WTC11 (cell line): Measurements from ENCODE around the gene AK2. TPM values are rescaled to one million over a fixed set of nuclear protein-coding genes. Genes with fewer than 3 reads are reported as not detected.

Experiments used
- ATAC-seq: fragments of 200-7000 bp; cut with Tn5 transposase; 2 replicates; pipeline ENCODE4 v1.10.0; 2021; ENCODE audit warnings: mild to moderate bottlenecking, moderate library complexity
- CTCF ChIA-PET: fragments of 300-600 bp; sonication (Branson Sonifier 250); formaldehyde crosslinking; loops from one replicate; lab custom pipeline; 2021; ENCODE audit warnings: antibody characterized with exemption; lab: Charles Lee
- POLR2A ChIA-PET: fragments of 350-600 bp; sonication (Branson Sonifier 250); formaldehyde crosslinking; loops from one replicate; lab custom pipeline; 2021; ENCODE audit warnings: antibody characterized with exemption; lab: Charles Lee
- DNase-seq: peaks from one replicate; pipeline ENCODE4 v3.0.0; 2021; ENCODE audit warnings: low spot score
- H3K27ac Mint-ChIP-seq: 2 replicates; pipeline ENCODE4 v1.8.0; 2021; ENCODE audit warnings: mixed read lengths
- H3K27me3 Mint-ChIP-seq: 2 replicates; pipeline ENCODE4 v1.8.0; 2021; ENCODE audit warnings: low read depth, mild to moderate bottlenecking, moderate library complexity, mixed read lengths
- H3K36me3 Mint-ChIP-seq: 2 replicates; pipeline ENCODE4 v1.8.0; 2021; ENCODE audit warnings: mixed read lengths
- H3K4me1 Mint-ChIP-seq: 2 replicates; pipeline ENCODE4 v1.8.0; 2022; ENCODE audit warnings: mixed read lengths
- H3K4me3 Mint-ChIP-seq: 2 replicates; pipeline ENCODE4 v1.8.0; 2021; ENCODE audit warnings: mild to moderate bottlenecking, moderate library complexity, mixed read lengths
- H3K9me3 Mint-ChIP-seq: 2 replicates; pipeline ENCODE4 v1.8.0; 2021; ENCODE audit warnings: mixed read lengths
- E2F4 ChIP-seq: sonication (generic); formaldehyde crosslinking; IDR thresholded peaks from 2 replicates; pipeline ENCODE4 v1.8.1; 2022; ENCODE audit warnings: low read depth, mild to moderate bottlenecking, moderate library complexity, missing genetic modification reagents, borderline replicate concordance
- ESRRA ChIP-seq: sonication (generic); formaldehyde crosslinking; IDR thresholded peaks from 2 replicates; pipeline ENCODE4 v1.8.1; 2022; ENCODE audit warnings: mild to moderate bottlenecking, missing genetic modification reagents, borderline replicate concordance
- FOXK1 ChIP-seq: sonication (generic); formaldehyde crosslinking; IDR thresholded peaks from 2 replicates; pipeline ENCODE4 v1.8.0; 2022; ENCODE audit warnings: mild to moderate bottlenecking, moderate library complexity, missing genetic modification reagents
- GRHL2 ChIP-seq: fragments of 250-450 bp; sonication (Bioruptor Pico); IDR thresholded peaks from 2 replicates; pipeline ENCODE4 v1.8.0; 2022; ENCODE audit warnings: mild to moderate bottlenecking, moderate library complexity; ENCODE audit not compliant: insufficient replicate concordance, severe bottlenecking
- IRF1 ChIP-seq: sonication (generic); formaldehyde crosslinking; IDR thresholded peaks from 2 replicates; pipeline ENCODE4 v1.8.0; 2023; ENCODE audit warnings: missing genetic modification reagents
- RELA ChIP-seq: sonication (generic); formaldehyde crosslinking; IDR thresholded peaks from 2 replicates; pipeline ENCODE4 v1.8.1; 2022; ENCODE audit warnings: missing genetic modification reagents, mild to moderate bottlenecking, borderline replicate concordance
- ZNF232 ChIP-seq: sonication (generic); formaldehyde crosslinking; IDR thresholded peaks from 2 replicates; pipeline ENCODE4 v1.8.0; 2022; ENCODE audit warnings: mild to moderate bottlenecking, missing genetic modification reagents
- ZNF425 ChIP-seq: fragments of 250-450 bp; sonication (Bioruptor Pico); conservative IDR thresholded peaks from 2 replicates; pipeline ENCODE4 v1.9.0; 2021; ENCODE audit warnings: mild to moderate bottlenecking
- total RNA-seq: library from RNA; stranded (reverse); gene quantifications from 3 replicates; pipeline ENCODE4 v1.2.3, GENCODE V29; 2021
- TF ChIP-seq, protein P1 (sequence below): sonication (generic); formaldehyde crosslinking; IDR thresholded peaks from 2 replicates; pipeline ENCODE4 v1.8.1; 2023; ENCODE audit warnings: mild to moderate bottlenecking, missing genetic modification reagents, borderline replicate concordance
- TF ChIP-seq, protein P2 (sequence below): fragments of 250-450 bp; sonication (Bioruptor Pico); IDR thresholded peaks from 2 replicates; pipeline ENCODE4 v1.9.0; 2021; ENCODE audit warnings: mild to moderate bottlenecking, borderline replicate concordance

The AK2 gene
- total RNA-seq, 1 experiment from 2014 or later = 124 TPM

DNA sequence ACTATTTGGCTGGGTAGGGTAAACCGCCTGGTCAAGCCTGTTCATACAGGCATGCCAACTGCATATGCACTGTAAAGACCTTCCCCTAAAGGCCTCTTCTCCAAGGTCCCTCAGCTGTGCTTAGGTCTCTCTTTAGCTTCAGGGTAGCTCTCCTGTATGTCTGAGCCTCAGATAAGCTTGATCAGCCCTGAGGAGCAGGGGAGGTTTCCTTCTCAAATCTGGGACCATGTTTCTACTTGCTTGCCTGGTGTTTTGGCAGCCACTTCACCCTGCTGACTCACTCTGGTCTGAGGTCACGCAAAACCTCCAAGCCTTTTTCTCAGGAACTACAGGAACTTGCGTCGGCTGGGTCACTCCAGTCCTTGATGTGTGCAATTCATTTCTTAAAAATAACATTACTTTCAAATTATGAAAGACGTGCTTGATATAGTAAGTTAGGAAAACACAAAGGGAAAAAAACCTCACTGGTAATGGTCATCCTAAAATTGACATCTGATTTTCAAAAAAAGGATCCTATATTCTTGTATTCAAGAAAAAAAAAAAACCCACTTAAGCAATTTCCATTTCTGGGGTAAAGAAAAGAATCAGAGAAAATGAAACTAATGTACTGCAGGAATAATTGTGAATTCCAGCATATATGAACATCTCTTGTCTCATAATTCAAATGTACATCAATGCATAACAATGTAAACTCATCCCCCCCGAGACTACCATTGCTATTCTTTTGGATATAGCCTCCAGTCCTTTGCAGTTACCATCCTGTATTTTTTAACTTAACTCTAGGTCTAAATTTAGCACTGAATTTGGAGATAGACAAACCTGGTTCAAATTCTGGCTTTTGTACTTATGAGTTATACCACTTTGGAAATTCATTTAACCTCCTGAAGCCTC is 47.3 kb downstream of the AK2 start:
- Mint-ChIP-seq H3K4me3 (no peak overlapping the region), H3K27ac (no peak overlapping the region; the same call in 1 of the 2 replicates), H3K4me1 (peaks cover 29% of the 10 kb centered on the region), H3K27me3 (no peaks in the 10 kb centered on the region; the same call in none of the 2 replicates), H3K9me3 (no peaks in the 10 kb centered on the region), H3K36me3 (no peaks in the 10 kb centered on the region)
- ATAC-seq = no peak
- TF ChIP-seq ZNF232 (CRISPR knock-in tag) = no peak
- TF ChIP-seq ESRRA (CRISPR knock-in tag) = no peak
- TF ChIP-seq FOXK1 = no peak
- TF ChIP-seq, protein P1, sequence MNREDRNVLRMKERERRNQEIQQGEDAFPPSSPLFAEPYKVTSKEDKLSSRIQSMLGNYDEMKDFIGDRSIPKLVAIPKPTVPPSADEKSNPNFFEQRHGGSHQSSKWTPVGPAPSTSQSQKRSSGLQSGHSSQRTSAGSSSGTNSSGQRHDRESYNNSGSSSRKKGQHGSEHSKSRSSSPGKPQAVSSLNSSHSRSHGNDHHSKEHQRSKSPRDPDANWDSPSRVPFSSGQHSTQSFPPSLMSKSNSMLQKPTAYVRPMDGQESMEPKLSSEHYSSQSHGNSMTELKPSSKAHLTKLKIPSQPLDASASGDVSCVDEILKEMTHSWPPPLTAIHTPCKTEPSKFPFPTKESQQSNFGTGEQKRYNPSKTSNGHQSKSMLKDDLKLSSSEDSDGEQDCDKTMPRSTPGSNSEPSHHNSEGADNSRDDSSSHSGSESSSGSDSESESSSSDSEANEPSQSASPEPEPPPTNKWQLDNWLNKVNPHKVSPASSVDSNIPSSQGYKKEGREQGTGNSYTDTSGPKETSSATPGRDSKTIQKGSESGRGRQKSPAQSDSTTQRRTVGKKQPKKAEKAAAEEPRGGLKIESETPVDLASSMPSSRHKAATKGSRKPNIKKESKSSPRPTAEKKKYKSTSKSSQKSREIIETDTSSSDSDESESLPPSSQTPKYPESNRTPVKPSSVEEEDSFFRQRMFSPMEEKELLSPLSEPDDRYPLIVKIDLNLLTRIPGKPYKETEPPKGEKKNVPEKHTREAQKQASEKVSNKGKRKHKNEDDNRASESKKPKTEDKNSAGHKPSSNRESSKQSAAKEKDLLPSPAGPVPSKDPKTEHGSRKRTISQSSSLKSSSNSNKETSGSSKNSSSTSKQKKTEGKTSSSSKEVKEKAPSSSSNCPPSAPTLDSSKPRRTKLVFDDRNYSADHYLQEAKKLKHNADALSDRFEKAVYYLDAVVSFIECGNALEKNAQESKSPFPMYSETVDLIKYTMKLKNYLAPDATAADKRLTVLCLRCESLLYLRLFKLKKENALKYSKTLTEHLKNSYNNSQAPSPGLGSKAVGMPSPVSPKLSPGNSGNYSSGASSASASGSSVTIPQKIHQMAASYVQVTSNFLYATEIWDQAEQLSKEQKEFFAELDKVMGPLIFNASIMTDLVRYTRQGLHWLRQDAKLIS (CRISPR knock-in tag) = no peak
- no peak for TF ChIP-seq ZNF425 (CRISPR knock-in tag)
- ChIA-PET POLR2A (interaction anchor here (0.5 kb wide), 1 partner anchor 16 kb away, joined by 6 read pairs; no protein-coding TSS in a partner anchor), CTCF (interaction anchor here (0.7 to 1.4 kb wide), 2 partner anchors 56 to 97 kb away, joined by 3 to 5 read pairs; no protein-coding TSS in a partner anchor)
- no peak for DNase-seq

GRCh38 chr1:32988665-32989064 is 48.0 kb downstream of the AK2 start:
- POLR2A ChIA-PET = no interaction called here
- no peaks in the 10 kb centered on the region for H3K36me3 Mint-ChIP-seq

More at GRCh38 chr1:32988665-32989064, 48.0 kb downstream of the AK2 start:
- H3K4me3 Mint-ChIP-seq = no peak overlapping the region
- peaks cover 37% of the 10 kb centered on the region for H3K4me1 Mint-ChIP-seq
- no peak overlapping the region for H3K27ac Mint-ChIP-seq
- CTCF ChIA-PET = interaction anchor here (1.4 kb wide), 1 partner anchor 96 kb away, joined by 5 read pairs; no protein-coding TSS in a partner anchor
- H3K9me3 Mint-ChIP-seq = no peaks in the 10 kb centered on the region
- no peak for DNase-seq
- TF ChIP-seq IRF1 (CRISPR knock-in tag) (no peak), RELA (CRISPR knock-in tag) (no peak), E2F4 (CRISPR knock-in tag) (no peak), GRHL2 (CRISPR knock-in tag) (no peak), ZNF425 (CRISPR knock-in tag) (no peak)
- TF ChIP-seq, protein P2, sequence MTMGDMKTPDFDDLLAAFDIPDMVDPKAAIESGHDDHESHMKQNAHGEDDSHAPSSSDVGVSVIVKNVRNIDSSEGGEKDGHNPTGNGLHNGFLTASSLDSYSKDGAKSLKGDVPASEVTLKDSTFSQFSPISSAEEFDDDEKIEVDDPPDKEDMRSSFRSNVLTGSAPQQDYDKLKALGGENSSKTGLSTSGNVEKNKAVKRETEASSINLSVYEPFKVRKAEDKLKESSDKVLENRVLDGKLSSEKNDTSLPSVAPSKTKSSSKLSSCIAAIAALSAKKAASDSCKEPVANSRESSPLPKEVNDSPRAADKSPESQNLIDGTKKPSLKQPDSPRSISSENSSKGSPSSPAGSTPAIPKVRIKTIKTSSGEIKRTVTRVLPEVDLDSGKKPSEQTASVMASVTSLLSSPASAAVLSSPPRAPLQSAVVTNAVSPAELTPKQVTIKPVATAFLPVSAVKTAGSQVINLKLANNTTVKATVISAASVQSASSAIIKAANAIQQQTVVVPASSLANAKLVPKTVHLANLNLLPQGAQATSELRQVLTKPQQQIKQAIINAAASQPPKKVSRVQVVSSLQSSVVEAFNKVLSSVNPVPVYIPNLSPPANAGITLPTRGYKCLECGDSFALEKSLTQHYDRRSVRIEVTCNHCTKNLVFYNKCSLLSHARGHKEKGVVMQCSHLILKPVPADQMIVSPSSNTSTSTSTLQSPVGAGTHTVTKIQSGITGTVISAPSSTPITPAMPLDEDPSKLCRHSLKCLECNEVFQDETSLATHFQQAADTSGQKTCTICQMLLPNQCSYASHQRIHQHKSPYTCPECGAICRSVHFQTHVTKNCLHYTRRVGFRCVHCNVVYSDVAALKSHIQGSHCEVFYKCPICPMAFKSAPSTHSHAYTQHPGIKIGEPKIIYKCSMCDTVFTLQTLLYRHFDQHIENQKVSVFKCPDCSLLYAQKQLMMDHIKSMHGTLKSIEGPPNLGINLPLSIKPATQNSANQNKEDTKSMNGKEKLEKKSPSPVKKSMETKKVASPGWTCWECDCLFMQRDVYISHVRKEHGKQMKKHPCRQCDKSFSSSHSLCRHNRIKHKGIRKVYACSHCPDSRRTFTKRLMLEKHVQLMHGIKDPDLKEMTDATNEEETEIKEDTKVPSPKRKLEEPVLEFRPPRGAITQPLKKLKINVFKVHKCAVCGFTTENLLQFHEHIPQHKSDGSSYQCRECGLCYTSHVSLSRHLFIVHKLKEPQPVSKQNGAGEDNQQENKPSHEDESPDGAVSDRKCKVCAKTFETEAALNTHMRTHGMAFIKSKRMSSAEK (CRISPR knock-in tag) = no peak
- no peaks in the 10 kb centered on the region; the same call in none of the 2 replicates for H3K27me3 Mint-ChIP-seq
- no peak for ATAC-seq
